GM03348 (cell line): ENCODE results near the gene RNF113B.
A peak's percentile ranks its signal among the peaks of the same experiment; 100 is the strongest.

Experiments
- DNase-seq: peaks from one replicate; pipeline ENCODE4 v3.0.0; 2012; ENCODE audit warnings: low spot score

RNF113B gene

DNA sequence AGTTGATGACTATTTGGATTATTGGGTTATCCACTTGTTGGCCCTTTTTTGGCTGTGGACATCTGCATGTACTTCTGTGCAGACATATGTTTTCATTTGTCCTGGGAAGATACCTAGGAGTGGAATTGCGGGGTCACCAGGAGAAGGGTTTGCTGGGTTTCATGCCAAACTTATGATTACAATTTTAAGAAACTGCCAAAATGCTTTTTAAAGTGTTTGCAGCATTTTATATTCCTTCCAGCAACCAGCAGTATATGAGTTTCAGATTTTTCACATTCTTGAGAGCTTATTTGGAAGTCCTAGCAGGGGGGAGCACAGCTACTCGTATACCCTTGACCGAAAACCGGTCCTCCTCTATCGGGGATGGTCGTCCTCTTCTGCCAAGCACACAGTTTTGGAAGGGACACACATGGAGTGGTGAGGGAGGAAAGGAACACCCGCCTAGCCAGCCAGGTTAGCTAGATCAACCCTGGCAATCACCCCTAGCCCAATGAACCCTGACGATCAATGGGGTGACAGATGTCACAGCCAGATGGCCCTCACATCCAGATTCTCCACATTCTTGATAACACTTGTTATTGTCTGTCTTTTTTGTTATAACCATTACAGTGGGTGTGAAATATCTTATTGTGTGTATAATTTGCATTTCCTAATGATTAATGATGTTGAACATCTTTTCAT, 26.7 kb upstream of the RNF113B start:
- DNase-seq, result peak; percentile 61

DNA sequence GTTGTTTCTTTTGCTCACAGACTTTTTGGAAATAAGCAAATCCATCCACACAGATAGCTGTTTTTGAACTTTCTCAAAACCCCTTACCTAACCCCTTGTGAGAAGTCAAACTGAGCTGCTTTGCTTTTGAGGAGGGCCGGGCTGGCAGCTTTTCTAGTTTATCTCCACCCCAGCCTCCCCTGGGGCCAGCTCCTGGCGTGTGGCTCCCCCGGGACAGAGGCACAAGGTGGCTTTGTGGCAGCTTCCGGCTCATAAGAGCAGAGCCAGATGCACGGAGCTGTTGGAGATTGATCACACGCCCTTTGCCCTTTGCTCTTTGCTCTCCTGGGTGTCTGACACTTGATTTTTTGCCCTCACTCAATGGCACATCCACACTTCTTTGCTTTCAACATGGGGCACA, 24.9 kb upstream of the RNF113B start:
- no peak for DNase-seq

DNA sequence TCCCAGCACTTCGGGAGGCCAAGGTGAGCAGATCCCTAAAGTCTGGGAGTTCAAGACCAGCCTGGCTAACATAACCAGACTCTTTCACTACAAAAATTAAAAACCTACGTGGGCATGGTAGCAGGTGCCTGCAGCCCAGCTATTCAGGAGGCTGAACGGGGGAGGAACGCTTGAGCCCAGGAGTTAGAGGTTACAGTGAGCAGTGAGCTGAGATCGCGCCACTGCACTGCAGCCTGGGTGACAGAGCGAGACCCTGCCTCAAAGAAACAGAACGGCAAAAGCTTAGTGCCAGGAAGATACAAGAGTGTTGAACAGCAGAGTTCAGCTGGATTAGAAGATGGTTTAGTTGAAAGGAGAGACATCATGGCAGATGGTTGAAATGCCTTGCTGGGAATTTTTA, 24.1 kb upstream of the RNF113B start:
- DNase-seq, result no peak

DNA sequence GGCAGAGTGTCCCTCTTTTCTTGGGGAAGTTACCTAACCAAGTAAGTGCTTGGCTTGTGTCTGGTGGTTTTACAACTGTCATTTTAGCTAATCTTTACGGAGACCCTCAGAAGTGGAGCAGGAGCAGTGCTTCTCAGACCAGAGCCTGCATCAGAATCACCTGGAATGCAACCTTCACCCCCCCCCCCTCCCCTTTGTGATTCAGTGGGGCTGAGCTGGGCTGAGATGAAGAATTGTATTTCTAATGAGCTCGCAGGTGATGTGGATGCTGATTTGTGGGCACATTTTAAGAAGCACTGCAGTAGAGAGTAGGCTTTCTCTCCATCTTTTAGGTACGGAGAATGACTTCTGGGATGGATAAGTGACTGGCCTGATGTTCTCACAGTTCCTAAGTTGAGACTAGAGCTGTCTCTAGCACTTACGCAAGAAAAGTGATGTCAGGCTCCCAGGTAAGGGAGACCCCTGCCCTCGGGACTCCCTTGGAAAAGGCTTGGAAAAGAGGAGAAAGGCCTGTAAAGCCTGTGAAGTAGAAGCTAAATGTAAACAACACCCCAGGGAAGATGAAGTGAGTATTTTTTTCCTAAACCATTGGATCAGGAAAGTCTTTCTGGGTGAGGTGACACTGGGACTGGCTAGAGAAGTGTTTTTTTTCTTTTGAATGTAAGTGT, 23.3 kb upstream of the RNF113B start:
- DNase-seq, result no peak

DNA sequence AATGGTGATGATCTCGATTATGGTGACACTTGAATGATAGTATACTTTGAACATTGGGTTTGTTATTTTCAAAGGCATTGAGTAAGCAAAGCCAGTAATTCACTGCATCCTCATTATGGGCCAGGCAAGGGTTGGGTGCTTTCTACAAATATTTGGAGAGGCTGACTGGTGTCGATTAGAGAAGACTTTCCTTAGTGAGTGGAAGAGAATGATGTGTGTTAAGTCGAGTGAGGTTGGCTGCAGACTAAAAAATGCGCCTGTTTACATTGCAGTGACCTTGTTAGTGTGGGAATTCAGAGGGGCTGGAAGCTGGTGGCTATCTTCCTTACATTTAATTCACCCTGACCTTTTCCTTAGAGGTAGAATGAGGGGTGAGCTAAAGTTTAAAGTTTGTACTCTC, 22.4 kb upstream of the RNF113B start:
- no peak for DNase-seq

DNA sequence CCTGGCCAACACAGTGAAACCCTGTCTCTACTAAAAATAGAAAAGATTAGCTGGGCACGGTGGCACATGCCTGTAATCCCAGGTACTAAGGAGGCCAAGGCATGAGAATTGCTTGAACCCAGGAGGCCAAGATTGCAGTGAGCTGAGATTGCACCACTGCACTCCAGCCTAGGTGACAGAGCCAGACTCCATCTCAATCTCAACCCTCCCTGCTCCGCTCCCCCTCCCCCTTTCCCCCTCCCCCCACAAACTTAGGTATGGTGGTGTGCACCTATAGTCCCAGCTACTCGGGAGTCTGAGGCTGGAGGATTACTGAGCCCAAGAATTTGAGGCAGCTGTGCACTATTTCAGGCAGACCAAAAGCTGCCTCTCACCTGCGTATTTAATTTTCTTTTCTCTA, 21.6 kb upstream of the RNF113B start:
- DNase-seq, result no peak

DNA sequence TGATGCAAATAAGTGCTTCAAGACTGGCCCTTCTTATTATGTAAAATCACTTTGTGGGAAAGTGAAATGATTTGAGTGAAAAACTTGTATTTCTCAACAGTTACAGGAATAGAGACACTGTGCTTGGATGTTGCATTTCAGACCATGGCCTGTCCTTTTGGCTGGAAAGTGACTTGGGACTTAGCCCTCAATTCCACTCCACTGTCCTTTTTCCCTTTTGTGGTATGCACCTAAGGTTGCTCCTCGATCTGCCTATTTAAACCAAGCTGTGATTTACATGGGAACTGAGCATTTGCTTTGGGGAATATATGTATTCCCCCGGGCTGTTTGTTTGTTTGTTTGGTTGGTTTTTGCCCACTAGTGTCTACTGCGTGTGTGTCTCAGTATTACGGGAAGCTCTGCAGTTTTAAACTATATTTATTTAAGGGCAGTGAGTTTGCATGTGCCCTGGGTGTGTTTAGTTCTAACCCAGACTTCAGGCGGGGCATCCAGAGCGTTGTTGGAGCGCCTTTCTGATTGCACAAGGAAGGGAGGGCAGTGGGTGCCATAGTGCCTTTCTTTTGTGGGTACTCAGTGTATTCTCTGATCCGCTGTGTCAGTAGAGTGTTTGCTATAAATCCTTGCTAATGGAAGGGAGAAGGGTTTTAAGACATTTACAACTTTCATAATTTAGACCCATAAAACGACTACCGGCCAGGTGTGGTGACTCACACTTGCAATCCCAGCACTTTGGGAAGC, 18.2 kb upstream of the RNF113B start:
- DNase-seq, result no peak

DNA sequence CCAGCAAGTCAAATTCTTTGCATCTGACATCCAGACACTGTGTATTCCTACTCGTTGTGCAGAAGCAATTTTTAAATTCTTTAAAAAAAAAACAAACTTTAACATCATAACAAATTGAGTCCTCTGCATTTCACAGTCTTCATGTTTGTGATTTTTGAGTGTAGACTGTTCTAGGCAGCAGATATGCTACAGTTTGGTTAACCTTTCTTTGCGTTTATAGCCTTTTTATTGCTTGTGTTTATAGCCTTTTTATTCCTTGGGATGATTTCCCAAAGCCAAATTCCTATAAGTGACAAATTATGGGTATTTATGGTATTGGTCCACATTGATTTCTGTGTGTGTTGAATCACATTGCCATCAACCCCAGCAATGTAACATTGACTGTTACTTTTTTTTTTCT, 14.9 kb upstream of the RNF113B start:
- no peak for DNase-seq

DNA sequence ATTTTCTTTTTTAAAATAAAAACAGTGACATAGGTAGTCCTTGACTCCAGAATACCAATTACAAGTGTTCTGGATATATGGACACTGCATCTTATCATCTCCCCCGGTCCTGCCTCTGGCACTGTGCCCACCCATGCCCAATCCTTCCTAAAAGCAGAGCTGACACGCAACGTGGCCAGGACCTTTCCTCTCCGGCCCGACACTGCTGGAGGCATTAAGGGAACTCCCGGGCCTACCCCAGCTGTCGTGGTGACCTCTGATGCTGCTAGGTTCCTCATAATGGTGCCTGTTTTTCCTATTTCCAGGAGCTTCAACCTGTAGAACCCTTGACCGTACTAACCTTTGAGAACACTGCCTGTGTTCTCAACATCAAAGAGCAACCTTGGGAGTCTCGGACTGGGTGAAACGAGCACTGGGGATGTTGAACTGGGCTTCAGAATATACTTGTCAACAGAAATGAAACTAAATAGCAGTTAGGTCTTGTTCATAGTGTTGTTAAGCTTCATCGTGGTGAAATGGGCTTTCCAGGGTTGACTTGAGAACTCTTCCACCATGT, 13.9 kb upstream of the RNF113B start:
- DNase-seq, result no peak

DNA sequence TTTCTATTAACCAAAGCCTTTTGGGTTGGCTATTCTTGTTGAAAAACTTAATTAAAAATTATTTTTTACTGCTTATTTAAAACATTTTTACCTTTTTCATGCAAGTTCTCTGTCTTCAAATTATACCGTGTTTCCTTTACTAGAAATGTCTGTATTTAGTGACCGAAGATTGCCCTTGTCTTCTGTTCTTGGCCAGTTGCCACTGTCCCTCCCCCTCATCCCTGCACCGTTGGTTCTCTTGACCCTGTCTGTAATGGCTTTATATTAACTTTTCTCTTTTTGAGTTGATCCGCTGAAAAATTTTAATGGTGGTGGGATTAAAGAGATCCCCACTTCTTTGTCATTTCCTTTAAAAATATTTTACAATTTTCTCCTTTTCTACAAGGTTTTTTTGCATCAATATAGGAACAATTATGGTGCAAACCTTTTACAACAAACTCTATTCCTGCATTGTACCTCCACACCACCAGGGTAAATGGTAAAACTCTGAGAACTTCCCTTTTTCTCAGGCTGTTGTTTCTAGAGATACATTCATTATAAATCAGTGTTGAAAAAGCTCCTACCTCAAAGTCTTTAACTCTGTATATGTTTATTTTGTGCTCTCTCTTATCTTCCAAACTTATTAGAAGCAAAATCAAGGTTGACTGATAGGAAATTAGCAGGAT, 12.9 kb upstream of the RNF113B start:
- DNase-seq, result no peak

DNA sequence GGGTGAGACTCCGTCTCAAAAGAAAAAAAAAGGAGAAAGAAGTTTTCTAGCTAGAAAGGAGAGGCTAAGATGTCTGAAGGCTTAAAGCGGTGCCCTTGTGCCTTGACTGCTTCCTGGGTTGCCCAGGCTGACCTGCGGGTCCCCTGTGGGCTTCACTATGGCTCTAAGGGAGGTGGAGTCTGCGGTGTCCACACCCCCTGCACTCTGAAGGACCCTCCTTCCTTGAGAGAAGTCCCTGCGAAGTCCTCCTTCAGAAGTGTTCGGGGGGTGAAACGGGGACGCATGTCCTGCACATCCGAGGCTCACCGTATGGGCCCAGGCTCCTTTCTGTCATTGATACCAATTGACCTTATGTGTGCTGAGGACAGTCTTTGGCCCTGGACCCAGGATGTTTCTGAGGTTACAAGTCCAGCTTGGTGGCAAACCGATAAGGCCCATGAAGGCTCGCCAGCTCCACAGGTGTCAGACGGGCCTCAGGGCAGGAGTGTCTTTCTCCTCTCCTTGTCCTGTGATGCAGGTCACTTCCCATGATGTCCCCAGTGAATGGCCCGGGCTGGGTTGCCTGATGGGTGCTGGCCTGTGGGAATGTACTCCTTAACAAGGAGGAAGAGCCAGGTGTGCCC, 11.6 kb upstream of the RNF113B start:
- DNase-seq, result no peak

DNA sequence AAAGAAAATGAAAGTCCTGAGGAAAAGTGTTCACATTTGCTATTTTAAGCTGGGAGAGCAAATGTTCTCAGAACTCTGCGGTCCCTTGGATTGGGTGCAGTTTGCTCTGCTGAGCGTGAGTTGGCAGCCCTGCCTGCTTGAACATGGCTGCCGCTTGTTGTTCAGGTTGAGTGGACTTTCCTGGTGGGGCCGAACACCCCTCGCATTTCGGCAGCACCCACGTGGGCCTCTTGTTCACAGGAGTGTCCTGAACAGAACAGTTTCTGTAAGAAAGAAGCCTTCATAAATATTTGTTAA, 10.8 kb upstream of the RNF113B start:
- no peak for DNase-seq

DNA sequence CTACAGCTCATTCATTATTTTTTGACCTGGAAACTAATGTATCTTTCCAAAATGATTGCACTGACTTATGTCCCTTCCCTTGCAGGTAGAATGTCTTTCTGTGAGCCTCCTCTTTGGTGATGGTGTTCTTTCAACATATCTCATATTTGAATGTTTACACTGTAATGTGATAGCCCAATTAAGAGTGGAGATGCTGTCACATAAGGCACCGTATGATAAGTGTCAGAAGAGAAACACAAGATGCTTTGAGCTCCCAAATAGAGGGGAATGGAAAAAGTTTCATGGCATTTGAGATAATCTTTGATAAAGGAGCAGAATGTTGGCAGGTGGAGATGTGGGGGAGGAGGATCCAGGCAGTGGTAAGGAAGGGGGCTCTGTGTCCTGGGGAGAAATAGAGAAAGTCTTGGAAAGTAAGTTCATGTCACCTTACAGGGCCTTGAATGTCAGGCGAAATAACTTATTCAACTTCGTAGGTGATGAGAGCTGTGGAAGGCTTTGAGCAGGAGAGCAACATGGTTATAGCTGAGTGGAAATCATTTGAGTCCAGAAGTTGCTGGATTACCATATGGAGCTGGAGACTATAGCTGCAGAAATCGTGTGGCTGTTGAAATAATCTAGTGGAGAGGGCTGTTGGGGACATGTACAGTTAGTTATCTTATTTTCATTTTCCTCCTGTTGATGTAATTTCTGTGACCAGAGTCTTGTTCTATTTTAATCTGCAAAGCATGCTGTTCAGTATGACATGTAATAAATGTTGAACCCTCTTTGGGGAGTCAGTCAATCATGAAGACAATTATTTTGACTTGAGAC, 10.3 kb upstream of the RNF113B start:
- no peak for DNase-seq

DNA sequence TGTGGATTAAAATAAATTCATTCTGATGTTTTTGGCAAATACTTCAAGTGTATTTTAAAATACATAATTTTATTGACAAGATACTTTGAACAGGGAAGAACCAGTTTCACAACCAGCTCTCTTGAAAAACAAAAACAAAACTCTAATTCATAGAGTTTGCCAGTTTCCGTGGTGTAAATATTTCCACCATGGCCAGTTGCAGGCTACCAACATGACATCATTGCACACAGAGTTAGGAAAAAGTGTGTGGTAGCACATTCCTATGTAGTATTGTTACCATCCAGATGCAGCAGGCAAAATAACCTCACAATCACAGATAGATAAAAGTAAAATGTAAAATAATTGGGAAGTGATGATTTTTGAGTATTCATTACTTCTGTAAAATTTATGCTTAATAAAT, 7.7 kb upstream of the RNF113B start:
- DNase-seq, result peak; percentile 31

DNA sequence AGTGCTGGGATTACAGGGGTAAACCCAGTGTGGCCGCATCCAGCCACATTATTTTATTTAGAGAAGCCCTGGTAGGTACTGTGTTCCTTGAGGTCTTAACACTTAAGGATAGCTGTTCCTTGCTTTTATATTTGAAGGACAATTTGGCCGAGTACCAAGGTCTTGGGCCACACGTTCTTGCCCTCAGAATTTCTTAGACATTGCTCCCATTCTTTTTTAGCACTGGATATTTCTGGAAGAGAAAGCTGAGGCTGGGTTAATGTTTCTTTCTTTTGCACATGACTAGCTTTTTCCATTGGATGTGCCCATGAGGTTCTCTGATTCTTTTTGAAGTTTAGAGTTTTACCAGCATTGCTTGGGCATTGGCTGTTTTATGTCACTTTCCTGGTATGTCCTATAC, 5.5 kb upstream of the RNF113B start:
- no peak for DNase-seq

DNA sequence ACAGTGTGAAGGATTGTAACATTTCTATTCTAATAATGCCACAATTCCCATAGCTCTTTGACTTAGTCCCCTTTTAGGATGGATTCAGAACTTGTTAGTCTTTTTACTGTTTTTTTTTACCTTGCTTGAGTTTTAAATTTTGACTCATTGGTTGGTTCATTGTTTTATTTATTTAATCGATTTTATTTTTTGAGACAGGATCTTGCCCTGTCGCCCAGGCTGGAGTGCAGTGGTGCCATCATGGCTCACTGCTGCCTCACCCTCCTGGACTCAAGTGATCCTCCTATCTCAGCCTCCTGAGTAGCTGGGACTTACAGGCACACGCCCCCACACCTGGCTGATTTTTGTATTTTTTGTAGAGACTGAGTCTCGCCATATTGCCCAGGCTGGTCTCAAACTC, 5.1 kb upstream of the RNF113B start:
- no peak for DNase-seq

DNA sequence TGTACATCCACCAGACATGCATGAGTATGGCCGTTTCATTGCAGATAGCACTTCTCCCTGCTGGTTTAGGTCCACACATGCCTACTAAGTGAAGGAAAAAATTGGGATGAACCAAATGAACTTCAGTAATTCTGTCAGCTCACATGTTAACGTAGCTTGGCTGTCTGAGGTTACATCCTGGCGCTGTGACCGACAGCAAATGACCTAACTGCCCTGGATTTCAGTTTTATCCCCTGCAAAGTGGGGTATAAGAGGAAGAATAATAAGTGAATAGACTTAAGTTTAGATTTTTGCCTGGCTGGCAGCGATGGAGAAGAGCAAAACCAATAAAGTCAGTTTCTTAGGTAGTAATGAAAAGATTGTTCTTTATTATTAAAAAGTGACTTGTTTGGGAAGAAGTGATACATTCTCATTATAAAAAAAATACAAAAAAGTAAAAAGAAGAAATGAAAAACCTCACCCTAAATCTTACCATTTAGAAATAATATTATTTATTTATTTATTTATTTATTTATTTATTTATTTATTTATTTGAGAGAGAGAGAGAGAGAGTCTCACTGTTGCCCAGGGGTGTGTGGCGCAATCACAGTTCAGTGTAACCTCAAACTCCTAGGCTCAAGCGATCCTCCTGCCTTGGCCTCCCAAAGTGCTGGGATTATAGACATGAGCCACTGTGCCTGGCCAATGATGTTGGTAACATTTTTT, 4.2 kb upstream of the RNF113B start:
- no peak for DNase-seq

DNA sequence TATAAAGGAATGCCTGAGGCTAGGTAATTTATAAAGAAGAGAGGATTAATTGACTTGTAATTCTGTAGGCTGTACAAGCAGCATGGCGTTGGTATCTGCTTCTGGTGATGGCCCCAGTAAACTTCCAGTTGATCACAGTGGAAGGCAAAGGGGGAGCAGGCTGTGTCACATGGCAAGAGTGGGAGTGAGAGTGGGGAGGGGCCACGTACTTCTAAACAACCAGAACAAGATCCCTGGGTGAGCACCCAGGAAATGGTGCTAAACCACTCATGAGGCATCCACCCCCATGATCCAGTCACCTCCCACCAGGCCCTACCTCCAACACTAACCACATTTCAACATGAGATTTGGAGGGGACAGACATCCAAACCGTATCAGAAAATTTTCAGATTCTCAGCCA, 3.0 kb upstream of the RNF113B start:
- no peak for DNase-seq

DNA sequence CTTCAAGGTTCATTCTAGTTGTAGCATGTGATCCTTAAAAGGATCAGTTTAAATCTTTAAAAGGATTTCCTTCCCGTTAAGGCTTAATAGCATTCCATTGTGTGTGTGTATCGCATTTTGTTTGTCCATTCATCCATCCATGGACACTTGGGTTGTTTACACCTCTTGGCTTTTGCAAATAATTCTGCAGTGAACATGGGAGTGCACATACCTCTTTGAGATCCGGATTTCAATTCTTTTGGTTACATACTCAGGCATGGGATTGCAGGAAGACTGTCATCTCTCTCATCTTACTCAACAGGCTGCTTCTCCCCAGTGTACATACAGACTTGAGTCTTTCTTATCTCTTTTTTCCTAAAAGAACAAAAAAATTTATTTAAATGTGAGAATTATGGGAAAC, 1.2 kb downstream of the RNF113B start:
- DNase-seq, result no peak

DNA sequence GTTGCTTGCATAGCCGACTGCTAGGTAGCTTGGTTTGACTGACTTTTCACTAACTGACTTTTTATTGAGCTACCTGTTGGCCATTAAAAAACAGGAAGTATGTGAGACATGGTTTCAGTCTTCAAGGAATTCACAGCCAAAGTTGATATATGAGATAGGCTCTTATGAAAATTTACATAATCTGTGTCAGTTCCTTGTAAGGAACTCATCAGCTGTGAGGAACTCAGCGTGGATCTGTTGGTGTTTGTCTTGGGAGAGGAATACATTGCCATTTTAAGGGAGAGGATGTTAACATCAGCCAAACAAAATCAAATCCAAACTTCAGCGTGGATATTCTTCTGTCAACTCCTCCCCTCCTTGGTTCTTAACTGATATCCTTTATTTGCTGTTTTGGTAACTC, 2.0 kb downstream of the RNF113B start:
- no peak for DNase-seq

DNA sequence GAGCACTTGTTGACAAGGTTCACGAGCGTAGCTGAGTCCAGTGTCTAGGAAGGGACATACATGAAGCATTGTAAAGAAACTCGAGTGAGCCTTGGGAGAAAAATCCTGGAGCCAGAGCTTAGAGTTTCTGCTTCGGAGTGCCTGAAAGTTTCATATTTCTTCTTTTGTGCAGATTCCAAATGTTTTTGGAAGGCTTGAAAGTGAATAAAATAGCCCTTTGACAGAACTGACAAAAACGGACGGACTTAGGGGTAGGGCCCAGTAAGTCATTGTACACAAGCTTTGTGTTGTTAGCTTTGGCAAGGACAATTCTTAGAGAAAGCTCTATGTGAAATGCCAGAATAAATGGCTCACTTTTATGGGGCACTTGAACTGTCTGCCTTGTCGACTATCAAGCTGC, 2.8 kb downstream of the RNF113B start:
- DNase-seq, result no peak
